ENCODE results near the gene PAOX.
A peak's percentile ranks its signal among the peaks of the same experiment; 100 is the strongest.
"Not testable (repeated sequence)": the region's sequence is repeated elsewhere in the genome, so short reads cannot be mapped to it uniquely, and the experiment has no call there.

PAOX gene

DNA sequence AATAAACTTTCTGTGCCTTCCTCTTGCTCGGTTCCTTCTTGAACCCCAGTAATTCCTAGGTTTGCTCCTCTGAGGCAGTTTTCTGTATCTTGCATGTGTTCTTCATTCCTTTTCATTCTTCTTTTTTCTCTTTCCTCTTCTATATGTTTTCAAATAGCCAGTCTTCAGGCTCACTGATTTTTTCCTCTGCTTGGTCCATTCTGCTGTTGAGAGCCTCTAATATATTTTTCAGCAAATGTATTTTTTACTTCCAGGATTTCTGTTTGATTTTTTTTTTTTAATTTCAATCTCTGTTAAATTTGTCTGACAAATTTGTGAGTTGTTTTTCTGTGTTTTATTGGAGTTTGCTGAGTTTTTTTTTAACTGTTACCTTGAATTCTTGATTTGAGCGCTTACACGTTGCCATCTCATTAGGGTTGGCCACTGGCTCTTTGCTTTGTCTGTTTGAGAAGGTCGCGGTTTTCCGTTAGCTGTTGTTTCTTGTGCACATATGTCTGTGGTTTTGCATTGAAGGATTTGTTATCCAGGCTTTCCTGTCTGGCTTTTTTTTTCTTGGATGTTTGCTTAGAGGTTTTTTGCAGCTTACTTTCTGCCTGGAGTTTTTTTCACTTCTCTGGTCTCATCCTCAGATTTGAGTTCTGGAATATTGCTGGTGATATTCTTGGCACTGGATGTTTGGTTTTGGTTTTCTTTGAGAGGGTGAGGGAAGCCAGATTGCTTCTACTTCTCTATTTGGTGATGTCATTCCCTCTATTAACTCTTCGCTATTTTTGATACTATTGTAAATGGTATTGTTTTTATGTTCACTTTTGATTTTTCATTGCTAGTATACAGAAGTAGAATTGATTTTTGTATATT, 32.7 kb downstream of the PAOX start:
- DNase-seq, result no peak

DNA sequence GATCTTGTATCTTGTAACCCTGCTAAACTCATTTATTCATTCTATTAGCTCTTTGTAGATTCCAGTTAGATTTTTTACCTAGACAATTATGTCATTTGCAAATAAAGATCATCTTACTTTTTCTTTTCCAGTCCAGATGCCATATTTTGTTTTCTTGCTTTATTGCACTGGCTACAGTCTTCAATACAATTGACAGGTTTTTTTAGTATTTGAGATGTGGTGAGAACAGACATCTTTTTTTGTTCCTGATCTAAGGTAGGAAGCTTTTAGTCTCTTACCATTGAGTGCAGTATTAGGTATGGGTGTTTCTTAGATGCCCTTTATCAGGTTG, 33.3 kb downstream of the PAOX start:
- no peak for DNase-seq

DNA sequence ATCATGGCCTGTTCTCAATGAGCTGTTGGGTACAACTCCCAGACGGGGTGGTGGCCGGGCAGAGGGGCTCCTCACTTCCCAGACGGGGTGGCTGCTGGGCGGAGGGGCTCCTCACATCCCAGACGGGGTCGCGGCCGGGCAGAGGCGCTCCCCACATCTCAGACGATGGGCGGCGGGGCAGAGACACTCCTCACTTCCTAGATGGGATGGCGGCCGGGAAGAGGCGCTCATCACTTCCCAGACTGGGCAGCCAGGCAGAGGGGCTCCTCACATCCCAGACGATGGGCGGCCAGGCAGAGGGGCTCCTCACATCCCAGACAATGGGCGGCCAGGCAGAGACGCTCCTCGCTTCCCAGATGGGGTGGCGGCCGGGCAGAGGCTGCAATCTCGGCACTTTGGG, 35.3 kb downstream of the PAOX start:
- not testable (repeated sequence) for DNase-seq

DNA sequence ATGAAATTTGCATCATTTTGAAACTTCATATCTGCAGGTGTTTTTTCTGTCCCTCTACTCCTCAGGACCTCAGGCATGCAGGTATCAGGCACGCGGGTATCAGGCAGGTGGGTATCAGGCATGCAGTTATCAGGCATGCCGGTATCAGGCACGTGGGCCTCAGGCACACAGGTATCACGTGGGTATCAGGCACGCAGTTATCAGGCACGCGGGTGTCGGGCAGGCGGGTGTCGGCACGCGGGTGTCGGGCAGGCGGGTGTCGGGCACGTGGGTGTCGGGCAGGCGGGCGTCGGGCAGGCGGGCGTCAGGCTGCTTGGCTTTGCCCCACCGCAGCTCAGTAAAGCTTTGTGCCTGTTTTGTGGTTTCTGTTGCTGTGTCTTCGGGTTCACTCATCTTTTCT, 36.7 kb downstream of the PAOX start:
- DNase-seq, result no peak

GRCh38 chr10:133418289-133418993, 39.4 kb downstream of the PAOX start:
- no peak for DNase-seq

GRCh38 chr10:133419211-133419950, 40.3 kb downstream of the PAOX start:
- no peak for DNase-seq

DNA sequence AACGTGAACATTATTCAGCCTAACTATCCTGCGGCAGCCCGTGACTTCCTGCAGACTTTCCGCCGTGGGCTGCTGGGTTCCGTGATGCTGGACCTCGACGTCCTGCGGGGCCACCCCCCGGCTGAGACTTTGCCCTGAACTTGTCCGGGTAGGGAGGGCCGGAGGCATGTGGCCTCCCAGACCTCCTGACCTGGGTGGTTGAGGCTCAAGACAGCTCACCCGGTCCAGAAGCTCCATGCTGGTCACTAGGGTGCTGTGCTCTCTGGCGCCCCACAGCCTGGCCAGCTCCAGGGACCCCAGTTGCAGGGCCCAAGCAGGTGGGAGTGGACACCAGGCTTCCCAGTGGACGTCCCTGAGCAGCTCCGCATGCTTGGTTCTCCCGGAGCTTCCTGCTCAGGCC, 41.0 kb downstream of the PAOX start:
- DNase-seq, result no peak

DNA sequence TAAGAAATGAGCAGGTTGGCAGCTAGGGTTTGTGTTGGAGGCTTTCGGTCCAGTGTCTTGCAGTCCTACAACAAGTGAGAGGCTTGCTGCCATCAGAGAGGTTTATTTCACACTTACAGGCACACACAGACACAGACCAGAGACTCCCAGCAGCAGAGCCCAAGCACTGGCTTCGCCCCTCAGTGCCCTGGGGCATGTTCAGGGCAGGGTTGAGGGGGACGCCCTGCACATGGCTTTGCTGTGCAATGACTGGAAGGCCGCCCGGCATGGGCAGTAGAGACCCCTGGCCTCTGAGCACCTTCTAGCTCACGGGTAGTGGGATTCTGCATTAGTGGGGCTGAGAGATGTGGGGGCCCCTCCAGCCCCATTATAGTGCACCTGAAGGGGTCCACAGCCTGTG, 41.5 kb downstream of the PAOX start:
- no peak for DNase-seq

- no peak for DNase-seq
These were observed 42.5 kb downstream of the PAOX start for GRCh38 chr10:133421336-133422222.

DNA sequence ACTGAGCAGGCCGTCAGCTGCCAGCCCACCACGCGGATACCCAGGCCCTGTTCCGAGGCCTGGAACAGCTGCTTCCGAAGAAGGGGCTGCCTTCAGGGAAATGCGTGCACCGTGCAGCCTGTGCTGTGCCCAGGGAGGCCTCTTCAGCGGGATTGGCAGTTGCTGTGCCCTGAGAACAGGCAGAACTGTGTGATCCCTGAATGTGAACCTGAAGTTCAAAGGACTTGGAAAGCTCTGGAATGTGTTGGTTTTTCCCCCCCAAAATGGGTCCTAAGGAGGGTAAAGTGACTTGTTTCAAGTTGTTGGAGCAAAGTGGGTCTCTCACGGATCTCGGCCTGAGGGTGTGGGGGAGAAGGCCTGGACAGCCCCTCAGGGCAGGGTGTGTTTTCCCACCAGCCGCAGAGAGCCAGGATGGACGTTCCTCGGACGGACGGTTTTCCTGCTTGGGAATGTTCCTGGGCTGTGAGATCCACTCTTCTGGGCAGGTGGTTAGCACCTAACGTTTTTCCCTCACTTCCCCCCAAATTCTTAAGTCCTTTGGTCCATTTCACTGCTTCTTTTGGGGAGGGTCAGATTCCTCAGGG, 43.3 kb downstream of the PAOX start:
- no peak for DNase-seq

GRCh38 chr10:133422807-133423771, 44.0 kb downstream of the PAOX start:
- no peak for DNase-seq

GRCh38 chr10:133424102-133424501, 45.0 kb downstream of the PAOX start:
- DNase-seq, result not testable (repeated sequence)

DNA sequence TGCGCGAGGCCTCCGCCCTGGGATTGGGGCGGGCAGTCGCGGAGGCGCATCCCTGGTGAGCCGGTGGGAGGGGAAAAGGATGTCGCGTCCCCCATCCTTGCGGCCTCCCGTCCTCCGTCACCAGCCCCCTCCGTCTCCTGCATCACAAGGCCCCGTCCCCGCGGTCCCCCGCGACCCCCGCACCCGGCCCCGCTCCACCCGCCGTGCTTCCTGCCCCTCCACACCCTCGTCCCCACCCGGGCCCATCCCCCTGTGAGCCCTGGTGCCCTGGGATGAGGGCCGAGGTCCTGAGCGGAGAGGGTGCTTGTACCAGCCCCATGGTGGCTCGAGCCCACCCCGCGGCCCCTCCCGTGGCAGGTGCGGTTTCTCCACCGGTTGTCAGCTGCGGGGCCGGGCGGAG, 45.5 kb downstream of the PAOX start, which contains the start of gene SPRN:
TSS of gene SPRN (minus strand) at position 25 of the 400 bp plus-strand sequence. CDS start 944 bp downstream, outside the sequence.
- DNase-seq, result not testable (repeated sequence)

- not testable (repeated sequence) for DNase-seq
These were observed 50.5 kb downstream of the PAOX start for GRCh38 chr10:133429571-133429970.

- not testable (repeated sequence) for DNase-seq
These were observed 53.0 kb downstream of the PAOX start for GRCh38 chr10:133431888-133432613.

- DNase-seq, result not testable (repeated sequence)
These were observed 53.7 kb downstream of the PAOX start for GRCh38 chr10:133432789-133433188.

DNA sequence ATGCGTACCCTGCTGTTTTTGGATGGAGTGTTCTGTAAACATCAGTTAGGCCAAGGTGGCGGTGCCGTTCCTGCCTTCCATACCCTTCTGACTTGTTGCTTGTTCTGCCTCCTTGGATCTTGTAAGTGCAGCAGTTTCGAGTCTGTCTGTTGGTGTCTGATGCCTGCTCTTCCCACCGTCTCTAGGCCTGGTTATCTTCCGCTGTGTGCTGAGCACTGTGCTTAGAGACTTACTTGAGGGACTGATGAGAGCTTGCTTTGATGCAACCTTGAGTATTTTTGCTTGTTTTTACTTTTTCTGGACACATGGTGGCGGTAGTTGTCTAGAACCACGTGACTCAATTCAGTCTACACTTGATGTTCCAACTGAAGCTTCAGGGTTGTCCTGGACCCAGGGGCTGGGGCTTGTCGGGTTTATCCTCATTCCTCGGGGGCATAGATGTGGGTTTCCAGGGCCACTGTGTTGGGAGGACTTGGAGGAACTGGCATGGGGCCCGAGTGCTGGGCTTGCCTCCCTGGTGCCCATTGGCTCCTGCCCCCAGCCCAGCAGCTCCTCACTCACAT, 59.7 kb downstream of the PAOX start:
- peak; percentile 32 for DNase-seq

DNA sequence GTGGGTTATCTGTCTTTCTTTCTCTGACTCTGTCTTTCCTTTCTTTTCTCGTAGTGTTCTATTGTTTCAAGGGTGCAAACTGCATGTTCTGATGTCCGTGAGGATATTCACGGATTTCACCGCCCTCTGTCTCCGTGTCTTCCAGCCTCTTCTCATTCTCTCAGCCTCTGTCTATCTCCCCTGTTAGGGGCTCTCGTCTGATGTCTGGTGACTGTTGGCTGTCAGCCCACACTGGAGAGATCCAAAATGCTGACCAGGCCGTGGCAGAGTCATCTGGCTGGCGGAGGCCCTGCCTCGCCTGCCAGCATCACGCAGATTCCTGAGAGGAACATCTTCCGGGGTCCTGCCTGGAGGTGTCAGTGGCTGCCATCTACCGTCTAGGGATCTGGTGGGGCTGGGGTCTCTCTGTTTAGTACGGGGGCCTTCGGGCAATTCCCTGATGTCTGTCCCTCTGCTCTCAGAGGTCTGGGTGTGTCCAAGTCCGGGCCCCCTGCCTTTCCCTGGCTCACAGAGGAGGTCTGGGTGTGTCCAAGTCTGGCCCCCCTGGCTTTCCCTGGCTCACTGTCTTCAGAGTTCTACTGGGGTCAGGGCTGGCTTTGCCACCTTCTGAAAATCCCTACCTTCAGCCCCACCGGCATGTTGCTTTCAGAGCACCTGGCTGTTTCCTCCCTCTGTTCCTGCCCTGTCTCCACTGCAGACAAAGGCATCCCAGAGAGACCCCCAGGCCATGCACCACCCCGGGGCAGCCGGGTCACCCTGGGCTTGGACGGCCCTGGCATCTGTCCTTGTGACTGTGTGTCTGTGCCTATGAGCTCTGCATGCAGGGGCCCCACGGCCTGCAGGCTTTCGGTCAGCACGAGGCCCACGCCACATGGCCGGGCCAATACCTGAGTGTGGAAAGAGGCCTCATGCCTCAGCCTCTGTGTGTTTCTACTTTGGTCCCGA, 60.7 kb downstream of the PAOX start:
- no peak for DNase-seq

Data from EL (cell line).